Measurements from ENCODE around the gene KLC1. TPM values are rescaled to one million over a fixed set of nuclear protein-coding genes. Genes with fewer than 3 reads are reported as not detected.
A peak's percentile ranks its signal among the peaks of the same experiment; 100 is the strongest.

The KLC1 gene
- total and polyA plus RNA-seq, 4 donors = 207 to 505 (median 402) TPM

DNA sequence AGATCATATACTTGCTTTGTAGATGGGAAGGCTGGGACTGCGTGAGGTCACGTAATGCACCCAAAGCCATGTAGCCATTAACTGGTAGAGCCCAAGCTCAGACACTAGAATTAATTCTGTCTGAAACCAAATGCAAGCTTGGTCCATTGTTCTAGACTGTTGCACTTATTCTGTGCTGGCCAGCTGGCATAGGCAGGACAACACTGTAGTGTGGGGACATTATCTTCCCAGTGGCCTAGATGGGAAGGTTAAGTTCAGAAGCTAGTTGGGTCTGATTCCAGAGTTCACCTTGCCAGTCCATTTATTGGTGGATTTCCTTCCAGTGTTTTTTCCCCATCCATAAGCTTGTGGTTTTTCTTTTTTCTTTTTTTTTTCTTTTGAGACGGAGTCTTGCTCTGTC is 39.1 kb downstream of the KLC1 start:
- 100% methylated on average over 2 of the region's 3 CpGs for WGBS (ENCODE audit: insufficient coverage)
- H3K27ac ChIP-seq (ENCODE audit: low read depth, low read length) = no peak overlapping the region
- peaks cover 64% of the 10 kb centered on the region for H3K36me3 ChIP-seq (ENCODE audit: control insufficient read depth, insufficient read depth, low read length)
- H3K4me1 ChIP-seq (ENCODE audit: control insufficient read depth, insufficient read depth, low read length) = no peaks in the 10 kb centered on the region
- no peak overlapping the region for H3K4me3 ChIP-seq (ENCODE audit: low read depth, low read length)
- H3K27me3 ChIP-seq (ENCODE audit: control insufficient read depth, insufficient read depth, low read length) = no peaks in the 10 kb centered on the region
- DNase-seq (ENCODE audit: low read depth in 4 of 6, low spot score in 6 of 6) = no peak
- no peaks in the 10 kb centered on the region for H3K9me3 ChIP-seq (ENCODE audit: control insufficient read depth, insufficient read depth, low read length)

DNA sequence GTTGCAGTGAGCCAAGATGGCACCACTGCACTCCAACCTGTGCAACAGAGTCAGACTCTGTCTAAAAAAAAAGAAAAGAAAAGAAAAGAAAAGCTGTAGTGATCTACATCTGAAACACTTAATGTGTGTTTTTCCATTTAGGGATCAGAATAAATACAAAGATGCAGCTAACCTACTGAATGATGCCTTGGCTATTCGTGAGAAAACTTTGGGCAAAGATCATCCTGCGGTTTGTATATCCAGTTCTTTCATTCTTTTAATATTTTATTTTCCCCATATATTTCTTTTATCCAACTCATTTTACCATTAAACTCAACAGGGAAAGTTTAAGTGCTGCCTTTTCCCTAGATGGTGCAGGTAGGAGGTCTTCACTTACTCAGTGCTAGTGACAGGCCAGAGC is 40.4 kb downstream of the KLC1 start:
- Histone ChIP-seq H3K4me3 (ENCODE audit: low read depth, low read length) (no peak overlapping the region), H3K27me3 (ENCODE audit: control insufficient read depth, insufficient read depth, low read length) (no peaks in the 10 kb centered on the region), H3K4me1 (ENCODE audit: control insufficient read depth, insufficient read depth, low read length) (no peaks in the 10 kb centered on the region), H3K27ac (ENCODE audit: low read depth, low read length) (no peak overlapping the region), H3K36me3 (ENCODE audit: control insufficient read depth, insufficient read depth, low read length) (peaks cover 63% of the 10 kb centered on the region), H3K9me3 (ENCODE audit: control insufficient read depth, insufficient read depth, low read length) (no peaks in the 10 kb centered on the region)
- no peak for DNase-seq (ENCODE audit: low read depth in 4 of 6, low spot score in 6 of 6)
- WGBS (ENCODE audit: insufficient coverage) = no CpG with 5 or more reads among the region's 2 CpGs

DNA sequence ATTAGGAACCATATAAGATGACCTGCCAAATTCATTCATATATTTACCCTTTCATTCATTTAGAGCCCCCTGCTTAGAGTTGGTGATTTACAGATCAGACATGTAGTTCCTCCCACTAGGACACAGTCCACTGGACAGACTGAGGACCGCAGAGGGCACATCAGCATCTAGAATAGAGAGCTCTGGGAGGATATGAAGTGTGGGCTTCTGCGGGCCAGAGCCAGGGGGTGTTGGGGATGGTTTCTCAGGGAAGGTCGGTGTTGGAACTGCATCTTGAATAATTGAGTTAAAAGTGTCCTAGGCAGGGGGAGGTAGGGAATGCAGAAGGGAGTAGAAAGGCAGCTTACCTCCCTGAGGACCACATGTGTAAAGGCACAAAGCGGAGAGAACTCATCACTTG is 42.9 kb downstream of the KLC1 start:
- WGBS (ENCODE audit: insufficient coverage) = 96% methylated on average over 3 of the region's 4 CpGs
- Histone ChIP-seq H3K27me3 (ENCODE audit: control insufficient read depth, insufficient read depth, low read length) (no peaks in the 10 kb centered on the region), H3K4me3 (ENCODE audit: low read depth, low read length) (no peak overlapping the region), H3K4me1 (ENCODE audit: control insufficient read depth, insufficient read depth, low read length) (no peaks in the 10 kb centered on the region), H3K9me3 (ENCODE audit: control insufficient read depth, insufficient read depth, low read length) (no peaks in the 10 kb centered on the region), H3K36me3 (ENCODE audit: control insufficient read depth, insufficient read depth, low read length) (peaks cover 68% of the 10 kb centered on the region), H3K27ac (ENCODE audit: low read depth, low read length) (no peak overlapping the region)
- no peak for DNase-seq (ENCODE audit: low read depth in 4 of 6, low spot score in 6 of 6)

DNA sequence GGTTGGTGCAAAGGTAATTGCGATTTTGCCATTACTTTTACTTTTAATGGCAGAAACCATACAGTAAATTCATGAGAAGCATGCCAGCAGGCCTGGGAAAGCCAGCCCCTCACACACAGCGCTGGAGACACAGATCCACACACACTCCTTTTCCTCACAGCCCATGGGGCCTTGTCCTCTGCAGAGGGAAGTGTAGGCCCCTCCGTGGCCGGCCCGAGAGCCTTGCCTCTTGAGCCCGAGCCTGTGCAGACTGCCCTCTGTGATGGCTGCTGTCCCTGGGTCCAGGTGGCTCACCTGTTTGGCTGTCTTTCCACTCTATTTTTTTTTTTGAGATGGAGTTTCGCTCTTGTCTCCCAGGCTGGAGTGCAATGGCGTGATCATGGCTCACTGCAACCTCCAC is 46.9 kb downstream of the KLC1 start:
- WGBS (ENCODE audit: insufficient coverage) = 100% methylated on average over 5 of the region's 8 CpGs
- Histone ChIP-seq H3K27me3 (ENCODE audit: control insufficient read depth, insufficient read depth, low read length) (no peaks in the 10 kb centered on the region), H3K4me1 (ENCODE audit: control insufficient read depth, insufficient read depth, low read length) (no peaks in the 10 kb centered on the region), H3K4me3 (ENCODE audit: low read depth, low read length) (no peak overlapping the region), H3K27ac (ENCODE audit: low read depth, low read length) (no peak overlapping the region), H3K9me3 (ENCODE audit: control insufficient read depth, insufficient read depth, low read length) (no peaks in the 10 kb centered on the region), H3K36me3 (ENCODE audit: control insufficient read depth, insufficient read depth, low read length) (peaks cover 80% of the 10 kb centered on the region)
- no peak for DNase-seq (ENCODE audit: low read depth in 4 of 6, low spot score in 6 of 6)

DNA sequence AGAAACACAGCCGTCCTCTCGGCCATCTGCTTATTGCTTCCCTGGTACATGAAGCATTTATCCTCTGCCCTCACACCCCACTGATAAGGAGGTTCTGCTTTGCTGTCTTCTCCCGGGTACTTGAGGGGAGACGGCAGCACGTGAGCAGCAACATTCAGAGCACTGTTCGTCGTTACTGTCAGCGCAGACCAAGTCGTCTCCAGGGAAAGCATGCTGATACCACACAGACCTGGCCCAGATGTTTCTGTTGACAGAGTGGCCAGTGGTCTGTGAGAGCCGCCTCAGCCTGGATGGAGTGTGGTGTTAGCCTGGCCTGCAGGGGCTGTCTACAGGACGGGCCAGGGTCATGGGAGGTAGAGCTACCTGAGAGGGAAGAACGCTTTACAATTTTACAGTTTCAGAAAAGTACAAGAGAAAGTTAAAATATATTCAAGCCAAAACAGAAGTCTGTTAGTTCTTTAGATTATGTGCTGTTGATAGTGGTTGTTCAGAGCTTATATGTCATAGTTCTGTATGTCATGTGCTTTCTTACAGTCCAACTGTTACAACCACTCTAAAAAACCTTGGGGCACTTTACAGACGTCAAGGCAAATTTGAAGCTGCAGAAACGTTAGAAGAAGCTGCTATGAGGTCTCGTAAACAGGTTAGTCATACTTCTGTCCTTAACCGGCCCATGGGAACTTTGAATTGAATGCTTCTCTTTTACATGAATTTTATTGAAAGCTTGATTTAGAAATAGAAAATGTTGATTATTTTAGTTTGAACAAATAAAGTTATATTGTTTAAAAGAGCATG is 48.1 kb downstream of the KLC1 start:
- H3K4me1 ChIP-seq (ENCODE audit: control insufficient read depth, insufficient read depth, low read length) = no peaks in the 10 kb centered on the region
- H3K4me3 ChIP-seq (ENCODE audit: low read depth, low read length) = no peak overlapping the region
- DNase-seq (ENCODE audit: low read depth in 4 of 6, low spot score in 6 of 6) = no peak
- H3K27ac ChIP-seq (ENCODE audit: low read depth, low read length) = no peak overlapping the region
- no peaks in the 10 kb centered on the region for H3K9me3 ChIP-seq (ENCODE audit: control insufficient read depth, insufficient read depth, low read length)
- H3K36me3 ChIP-seq (ENCODE audit: control insufficient read depth, insufficient read depth, low read length) = peaks cover 81% of the 10 kb centered on the region
- WGBS (ENCODE audit: insufficient coverage) = 91% methylated on average over 12 of the region's 16 CpGs
- no peaks in the 10 kb centered on the region for H3K27me3 ChIP-seq (ENCODE audit: control insufficient read depth, insufficient read depth, low read length)

DNA sequence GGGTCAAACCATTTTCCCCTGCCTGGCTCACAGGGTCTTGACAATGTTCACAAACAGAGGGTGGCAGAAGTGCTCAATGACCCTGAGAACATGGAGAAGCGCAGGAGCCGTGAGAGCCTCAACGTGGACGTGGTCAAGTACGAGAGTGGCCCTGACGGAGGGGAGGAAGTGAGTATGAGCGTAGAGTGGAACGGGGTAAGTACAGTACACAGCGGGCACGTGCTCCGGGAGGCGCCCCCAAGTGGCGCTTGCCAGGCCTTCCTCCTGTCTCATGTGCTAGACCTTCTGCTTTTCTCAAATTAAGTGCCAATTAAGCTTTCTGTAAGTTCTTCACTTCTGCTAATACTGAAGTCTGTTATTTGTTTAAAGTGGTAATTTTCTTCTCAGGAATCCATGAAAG is 50.3 kb downstream of the KLC1 start:
- 62% methylated on average over 10 of the region's 13 CpGs for WGBS (ENCODE audit: insufficient coverage)
- H3K27ac ChIP-seq (ENCODE audit: low read depth, low read length) = no peak overlapping the region

DNA sequence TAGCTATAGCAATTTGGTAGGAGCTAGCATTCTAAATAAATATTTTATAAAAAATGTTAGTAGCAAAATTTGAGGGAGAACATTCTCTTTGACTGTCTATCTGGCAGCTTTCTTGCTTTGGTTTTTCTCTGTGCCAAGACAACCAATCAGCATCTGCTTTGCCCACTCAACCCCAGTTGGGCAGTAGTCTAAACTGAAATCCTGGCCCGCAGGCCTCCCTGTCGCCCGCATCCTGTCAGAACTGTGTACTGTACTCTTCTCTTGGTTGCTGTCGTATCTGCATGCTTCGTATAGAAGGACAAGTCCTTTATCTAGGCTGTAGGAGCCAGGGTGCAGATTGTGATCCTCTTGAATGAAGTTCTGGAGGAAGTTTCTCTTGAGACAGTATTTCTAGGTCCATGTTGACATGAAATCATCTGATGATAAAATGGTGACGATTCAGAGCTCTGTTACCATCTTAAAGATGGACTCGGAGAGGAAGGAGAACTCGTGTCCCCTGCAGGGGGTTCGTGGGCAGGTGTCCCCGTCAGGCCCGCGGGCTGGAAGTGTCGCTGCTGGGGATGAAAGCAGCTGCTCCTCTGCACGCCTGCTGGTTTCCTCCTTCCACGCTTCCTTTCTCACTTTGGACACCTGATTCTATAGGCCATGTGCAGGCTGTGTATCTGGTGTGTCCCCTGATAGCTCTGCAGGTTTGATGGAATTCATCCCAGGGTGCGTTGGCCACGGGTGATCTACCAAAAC is 51.6 kb downstream of the KLC1 start:
- WGBS (ENCODE audit: insufficient coverage) = 92% methylated on average over 17 of the region's 17 CpGs
- H3K27ac ChIP-seq (ENCODE audit: low read depth, low read length) = no peak overlapping the region

More for the DNA sequence above, 50.3 kb downstream of the KLC1 start:
- Histone ChIP-seq H3K4me3 (ENCODE audit: low read depth, low read length) (no peak overlapping the region), H3K27me3 (ENCODE audit: control insufficient read depth, insufficient read depth, low read length) (no peaks in the 10 kb centered on the region), H3K36me3 (ENCODE audit: control insufficient read depth, insufficient read depth, low read length) (peaks cover 85% of the 10 kb centered on the region), H3K9me3 (ENCODE audit: control insufficient read depth, insufficient read depth, low read length) (no peaks in the 10 kb centered on the region), H3K4me1 (ENCODE audit: control insufficient read depth, insufficient read depth, low read length) (peaks cover 1% of the 10 kb centered on the region)
- peak in 1 of 6 donors; percentile 11 for DNase-seq (ENCODE audit: low read depth in 4 of 6, low spot score in 6 of 6)

DNA sequence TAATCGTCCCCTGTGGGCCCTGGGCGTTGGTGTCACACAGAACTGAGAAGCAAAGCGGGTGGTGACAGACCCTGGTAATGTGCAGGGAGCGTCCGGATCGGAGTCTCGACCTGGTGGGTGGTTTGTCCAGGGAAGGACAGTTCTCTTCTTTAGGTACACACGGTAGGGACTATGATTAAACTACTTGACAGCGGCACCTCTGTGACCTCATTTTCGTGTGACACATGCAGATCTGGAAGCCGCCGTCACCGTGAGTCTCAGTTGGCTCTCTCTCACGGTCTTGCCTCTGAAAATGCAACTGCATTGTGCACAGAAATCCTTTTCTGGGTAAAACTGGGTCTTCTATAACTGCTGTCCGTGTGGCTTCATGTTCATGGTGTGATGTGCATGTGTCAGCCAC is 54.1 kb downstream of the KLC1 start:
- no peak overlapping the region for H3K4me3 ChIP-seq (ENCODE audit: low read depth, low read length)
- no peak for DNase-seq (ENCODE audit: low read depth in 4 of 6, low spot score in 6 of 6)
- no peak overlapping the region for H3K27ac ChIP-seq (ENCODE audit: low read depth, low read length)
- no peaks in the 10 kb centered on the region for H3K27me3 ChIP-seq (ENCODE audit: control insufficient read depth, insufficient read depth, low read length)
- H3K9me3 ChIP-seq (ENCODE audit: control insufficient read depth, insufficient read depth, low read length) = no peaks in the 10 kb centered on the region
- WGBS (ENCODE audit: insufficient coverage) = 87% methylated on average over 13 of the region's 15 CpGs
- H3K36me3 ChIP-seq (ENCODE audit: control insufficient read depth, insufficient read depth, low read length) = peaks cover 77% of the 10 kb centered on the region
- H3K4me1 ChIP-seq (ENCODE audit: control insufficient read depth, insufficient read depth, low read length) = peaks cover 3% of the 10 kb centered on the region

More for the DNA sequence above, 51.6 kb downstream of the KLC1 start:
- Histone ChIP-seq H3K9me3 (ENCODE audit: control insufficient read depth, insufficient read depth, low read length) (no peaks in the 10 kb centered on the region), H3K27me3 (ENCODE audit: control insufficient read depth, insufficient read depth, low read length) (no peaks in the 10 kb centered on the region), H3K4me1 (ENCODE audit: control insufficient read depth, insufficient read depth, low read length) (peaks cover 3% of the 10 kb centered on the region), H3K36me3 (ENCODE audit: control insufficient read depth, insufficient read depth, low read length) (peaks cover 85% of the 10 kb centered on the region), H3K4me3 (ENCODE audit: low read depth, low read length) (no peak overlapping the region)
- DNase-seq (ENCODE audit: low read depth in 4 of 6, low spot score in 6 of 6) = no peak

DNA sequence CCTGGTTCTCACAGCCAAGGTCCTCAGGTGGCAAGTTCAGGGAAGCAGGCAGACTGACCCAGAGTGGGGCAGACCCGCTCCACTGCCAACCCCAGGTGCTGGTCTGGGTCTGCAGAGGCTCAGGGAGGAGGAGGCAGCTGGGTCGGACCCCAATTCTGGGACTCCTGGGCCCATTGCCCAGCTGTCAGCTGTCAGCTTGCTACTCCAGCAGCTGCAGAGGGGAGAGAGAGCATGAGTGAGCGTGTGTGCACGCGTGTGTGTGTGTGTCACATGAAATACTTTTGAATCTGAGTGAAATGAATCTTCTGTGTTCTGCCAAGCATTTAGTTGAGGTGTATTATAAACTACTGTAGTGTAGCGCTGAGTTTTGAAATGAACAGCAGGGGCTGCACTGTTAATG is 55.5 kb downstream of the KLC1 start:
- no peak overlapping the region for H3K27ac ChIP-seq (ENCODE audit: low read depth, low read length)
- 69% methylated on average over 6 of the region's 6 CpGs for WGBS (ENCODE audit: insufficient coverage)
- no peaks in the 10 kb centered on the region for H3K27me3 ChIP-seq (ENCODE audit: control insufficient read depth, insufficient read depth, low read length)
- H3K36me3 ChIP-seq (ENCODE audit: control insufficient read depth, insufficient read depth, low read length) = peaks cover 65% of the 10 kb centered on the region
- peak in 1 of 6 donors; percentile 15 for DNase-seq (ENCODE audit: low read depth in 4 of 6, low spot score in 6 of 6)
- H3K9me3 ChIP-seq (ENCODE audit: control insufficient read depth, insufficient read depth, low read length) = no peaks in the 10 kb centered on the region
- peaks cover 9% of the 10 kb centered on the region for H3K4me1 ChIP-seq (ENCODE audit: control insufficient read depth, insufficient read depth, low read length)
- no peak overlapping the region for H3K4me3 ChIP-seq (ENCODE audit: low read depth, low read length)

DNA sequence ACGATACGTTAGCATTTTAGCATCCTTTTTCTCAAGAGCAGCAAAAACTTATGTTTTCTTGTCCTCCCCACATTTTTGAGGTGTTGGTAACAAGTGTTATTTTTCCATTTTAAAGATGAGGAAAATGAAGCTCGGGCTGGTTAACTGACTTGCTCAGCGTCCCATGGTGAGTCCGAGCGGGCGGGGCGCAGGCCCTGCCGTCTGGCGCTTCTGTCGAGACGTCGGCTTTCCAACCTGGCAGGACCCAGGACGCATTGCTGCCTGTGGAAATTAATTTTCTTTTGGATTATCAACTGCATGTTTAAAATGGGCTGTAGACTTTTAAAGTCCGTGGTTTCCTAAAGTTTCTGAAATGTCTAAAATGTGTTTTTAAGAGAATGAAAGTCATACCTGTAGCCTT is 55.9 kb downstream of the KLC1 start:
- H3K4me1 ChIP-seq (ENCODE audit: control insufficient read depth, insufficient read depth, low read length) = peaks cover 9% of the 10 kb centered on the region
- WGBS (ENCODE audit: insufficient coverage) = 93% methylated on average over 12 of the region's 15 CpGs
- H3K27me3 ChIP-seq (ENCODE audit: control insufficient read depth, insufficient read depth, low read length) = no peaks in the 10 kb centered on the region
- H3K4me3 ChIP-seq (ENCODE audit: low read depth, low read length) = no peak overlapping the region
- no peak for DNase-seq (ENCODE audit: low read depth in 4 of 6, low spot score in 6 of 6)
- no peaks in the 10 kb centered on the region for H3K9me3 ChIP-seq (ENCODE audit: control insufficient read depth, insufficient read depth, low read length)
- no peak overlapping the region for H3K27ac ChIP-seq (ENCODE audit: low read depth, low read length)
- H3K36me3 ChIP-seq (ENCODE audit: control insufficient read depth, insufficient read depth, low read length) = peaks cover 63% of the 10 kb centered on the region

All from spinal cord (tissue), 10 donors.